Measurements from ENCODE around the gene POLR1A.

Gene POLR1A

DNA sequence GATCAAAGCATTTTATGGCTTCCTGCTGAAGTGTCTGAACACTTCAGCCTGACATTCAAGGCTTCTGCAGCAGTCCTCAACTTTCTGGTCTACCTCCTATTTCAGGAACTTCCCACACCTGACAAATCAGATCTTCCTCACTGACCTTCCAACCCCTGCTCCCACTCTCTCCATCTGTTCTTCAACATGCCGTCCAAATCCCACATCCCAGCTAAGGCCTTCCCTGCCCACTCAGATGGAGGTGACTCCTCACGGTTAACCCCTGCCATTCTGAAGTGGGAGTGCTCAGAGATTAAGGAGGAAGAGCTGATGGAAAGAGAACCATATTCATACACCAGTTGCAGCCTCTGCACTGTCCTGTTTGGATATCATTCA is 104.8 kb downstream of the POLR1A start:
- TF ChIP-seq MYC (IDR thresholded peaks at IDR 0.05; ENCODE audit: low read depth, low read length) (no peak), POLR2A (IDR thresholded peaks at IDR 0.05; ENCODE audit: extremely low read depth, insufficient read length) (no peak)
- TF ChIP-seq, protein P1, sequence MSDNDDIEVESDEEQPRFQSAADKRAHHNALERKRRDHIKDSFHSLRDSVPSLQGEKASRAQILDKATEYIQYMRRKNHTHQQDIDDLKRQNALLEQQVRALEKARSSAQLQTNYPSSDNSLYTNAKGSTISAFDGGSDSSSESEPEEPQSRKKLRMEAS (IDR thresholded peaks at IDR 0.05; ENCODE audit: low read depth, low read length): no peak
- TF ChIP-seq, protein P2, sequence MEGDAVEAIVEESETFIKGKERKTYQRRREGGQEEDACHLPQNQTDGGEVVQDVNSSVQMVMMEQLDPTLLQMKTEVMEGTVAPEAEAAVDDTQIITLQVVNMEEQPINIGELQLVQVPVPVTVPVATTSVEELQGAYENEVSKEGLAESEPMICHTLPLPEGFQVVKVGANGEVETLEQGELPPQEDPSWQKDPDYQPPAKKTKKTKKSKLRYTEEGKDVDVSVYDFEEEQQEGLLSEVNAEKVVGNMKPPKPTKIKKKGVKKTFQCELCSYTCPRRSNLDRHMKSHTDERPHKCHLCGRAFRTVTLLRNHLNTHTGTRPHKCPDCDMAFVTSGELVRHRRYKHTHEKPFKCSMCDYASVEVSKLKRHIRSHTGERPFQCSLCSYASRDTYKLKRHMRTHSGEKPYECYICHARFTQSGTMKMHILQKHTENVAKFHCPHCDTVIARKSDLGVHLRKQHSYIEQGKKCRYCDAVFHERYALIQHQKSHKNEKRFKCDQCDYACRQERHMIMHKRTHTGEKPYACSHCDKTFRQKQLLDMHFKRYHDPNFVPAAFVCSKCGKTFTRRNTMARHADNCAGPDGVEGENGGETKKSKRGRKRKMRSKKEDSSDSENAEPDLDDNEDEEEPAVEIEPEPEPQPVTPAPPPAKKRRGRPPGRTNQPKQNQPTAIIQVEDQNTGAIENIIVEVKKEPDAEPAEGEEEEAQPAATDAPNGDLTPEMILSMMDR (IDR thresholded peaks at IDR 0.05; ENCODE audit: low read depth, low read length): no peak
- DNase-seq (ENCODE audit: low read depth): no peak
- H3K4me3 ChIP-seq (ENCODE audit: low read depth, low read length): no peak overlapping the region

DNA sequence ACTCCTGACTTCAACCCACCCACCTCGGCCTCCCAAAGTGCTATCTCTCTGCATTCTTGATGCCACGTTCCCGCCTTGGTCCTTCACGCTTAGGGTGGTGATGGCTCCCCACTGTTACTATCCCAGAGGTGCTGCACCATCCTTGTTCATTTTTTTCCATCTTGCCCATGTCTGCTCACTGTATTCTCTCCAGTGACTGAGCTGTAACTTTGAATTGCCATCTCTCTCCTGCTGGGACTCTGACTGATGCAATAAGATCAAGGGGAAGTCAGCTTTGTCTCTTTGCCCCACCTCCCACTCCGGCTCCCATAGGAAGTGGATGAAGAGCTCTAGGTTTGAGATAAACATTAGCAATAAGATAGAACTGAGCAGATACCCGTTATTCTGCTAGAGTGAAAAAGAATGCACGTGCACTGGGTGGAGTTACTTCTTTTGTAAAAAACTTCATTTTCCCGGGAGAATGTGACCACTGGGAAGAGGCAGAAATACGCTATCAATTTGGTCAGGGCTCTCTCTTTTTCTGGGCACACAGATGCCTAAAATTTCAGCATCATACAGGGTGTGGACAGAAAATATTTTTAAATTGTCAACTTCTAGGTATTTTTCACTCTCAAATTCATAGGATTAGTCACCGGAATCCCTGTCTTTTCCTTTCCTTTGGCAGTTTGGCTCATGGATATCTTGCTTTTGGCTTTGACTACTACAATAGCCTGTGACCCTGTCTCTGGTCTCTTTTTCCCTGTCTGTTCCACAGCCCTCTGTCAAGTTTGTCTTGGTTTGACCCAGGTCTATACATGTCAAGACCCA is 105.4 kb downstream of the POLR1A start:
- DNase-seq (ENCODE audit: low read depth): peak; percentile 82

DNA sequence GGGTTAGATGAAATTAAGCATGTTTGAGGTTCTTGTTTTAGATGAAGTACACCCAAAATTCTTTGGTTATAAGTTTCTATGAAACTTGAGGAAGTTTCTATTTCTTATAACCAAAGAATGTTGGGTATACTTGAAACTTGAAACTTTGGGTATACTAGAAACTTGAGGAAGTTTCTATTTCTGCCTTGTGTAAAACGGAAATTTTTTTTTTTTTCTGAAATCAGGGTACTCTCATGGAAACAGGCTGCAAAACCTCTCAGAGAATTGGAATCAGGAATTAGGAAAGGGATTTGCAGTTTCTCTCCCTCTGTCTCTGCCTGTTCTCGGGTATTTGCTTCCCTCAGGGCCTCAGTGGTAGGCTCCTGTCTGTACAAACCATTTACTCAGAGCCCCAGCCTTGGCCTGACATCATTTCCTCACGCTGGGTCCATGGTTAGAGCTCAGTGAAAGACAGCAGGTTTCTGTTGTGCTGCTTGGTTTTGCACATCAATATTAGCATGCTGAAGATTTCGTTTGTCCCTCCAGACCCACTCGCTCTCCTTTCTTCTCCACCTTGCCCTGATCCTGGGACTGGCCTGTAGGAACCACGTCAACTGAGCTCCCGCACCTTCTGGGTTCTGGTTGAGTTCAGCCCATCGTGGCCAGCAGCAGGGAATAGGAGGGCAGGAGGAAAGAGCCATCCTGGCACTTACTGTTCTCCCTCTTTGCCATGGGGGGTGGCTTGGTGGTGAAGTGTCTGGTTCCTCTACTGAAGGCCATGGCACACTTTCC is 106.4 kb downstream of the POLR1A start:
- DNase-seq (ENCODE audit: low read depth): peak; percentile 74
- 0 out of 2 replicates have a peak, but pooled peaks have one; percentile 31 for TF ChIP-seq MYC (IDR thresholded peaks at IDR 0.05; ENCODE audit: low read depth, low read length)
- TF ChIP-seq, protein P1 (IDR thresholded peaks at IDR 0.05; ENCODE audit: low read depth, low read length): no peak
- no peak overlapping the region for H3K4me3 ChIP-seq (ENCODE audit: low read depth, low read length)

More for the DNA sequence above, 105.4 kb downstream of the POLR1A start:
- TF ChIP-seq, protein P2 (IDR thresholded peaks at IDR 0.05; ENCODE audit: low read depth, low read length): no peak
- TF ChIP-seq, protein P1 (IDR thresholded peaks at IDR 0.05; ENCODE audit: low read depth, low read length): no peak
- TF ChIP-seq MYC (IDR thresholded peaks at IDR 0.05; ENCODE audit: low read depth, low read length): no peak
- TF ChIP-seq POLR2A (IDR thresholded peaks at IDR 0.05; ENCODE audit: extremely low read depth, insufficient read length): no peak
- no peak overlapping the region for H3K4me3 ChIP-seq (ENCODE audit: low read depth, low read length)

DNA sequence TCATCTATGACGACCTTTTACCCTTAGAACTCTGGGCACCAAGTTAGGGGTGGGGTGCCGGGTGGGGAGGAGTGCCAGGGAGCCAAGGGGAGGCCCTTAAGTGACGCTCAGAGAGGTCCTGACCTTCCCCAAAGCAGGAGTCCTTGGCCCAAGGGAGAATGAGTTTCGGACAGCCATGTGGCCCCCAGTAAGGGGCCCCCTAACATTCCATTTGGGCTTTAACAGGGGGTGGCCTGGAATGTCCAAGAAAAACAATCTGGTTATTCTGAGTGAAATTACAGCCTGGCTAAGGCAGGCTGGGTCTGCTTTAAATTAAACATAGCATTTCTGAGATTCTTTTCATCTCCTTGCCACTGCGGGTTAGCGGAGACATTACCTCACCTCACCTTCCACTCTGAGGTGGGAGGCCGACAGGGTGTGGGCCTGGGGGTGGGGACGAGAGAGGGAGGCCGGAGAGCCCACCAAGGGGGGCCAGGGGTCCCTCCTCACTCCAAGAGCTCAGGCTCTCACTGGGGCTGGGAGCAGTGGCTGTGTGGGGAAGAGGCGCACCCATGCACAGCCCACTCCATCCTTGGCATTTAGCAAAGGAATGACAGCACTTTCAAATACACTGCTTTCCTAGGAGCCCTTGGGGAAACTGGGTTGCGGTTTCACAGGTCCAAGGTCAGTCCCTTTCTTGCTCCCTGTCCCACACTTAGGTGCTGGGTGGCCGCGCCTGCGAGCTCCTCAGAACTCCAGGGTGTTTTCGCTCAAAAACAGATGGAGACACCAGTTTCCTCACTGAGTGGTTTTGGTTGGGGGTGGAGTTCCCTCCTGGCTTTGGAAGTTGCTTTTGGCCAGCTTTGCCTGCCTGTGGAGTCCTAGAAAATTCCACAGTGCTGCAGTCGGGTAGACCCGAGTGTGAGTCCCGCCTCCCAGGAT is 107.4 kb downstream of the POLR1A start:
- DNase-seq (ENCODE audit: low read depth): no peak
- H3K4me3 ChIP-seq (ENCODE audit: low read depth, low read length): no peak overlapping the region
- TF ChIP-seq, protein P1 (IDR thresholded peaks at IDR 0.05; ENCODE audit: low read depth, low read length): no peak
- TF ChIP-seq POLR2A (IDR thresholded peaks at IDR 0.05; ENCODE audit: extremely low read depth, insufficient read length) (no peak), MYC (IDR thresholded peaks at IDR 0.05; ENCODE audit: low read depth, low read length) (no peak)
- TF ChIP-seq, protein P2 (IDR thresholded peaks at IDR 0.05; ENCODE audit: low read depth, low read length): no peak

DNA sequence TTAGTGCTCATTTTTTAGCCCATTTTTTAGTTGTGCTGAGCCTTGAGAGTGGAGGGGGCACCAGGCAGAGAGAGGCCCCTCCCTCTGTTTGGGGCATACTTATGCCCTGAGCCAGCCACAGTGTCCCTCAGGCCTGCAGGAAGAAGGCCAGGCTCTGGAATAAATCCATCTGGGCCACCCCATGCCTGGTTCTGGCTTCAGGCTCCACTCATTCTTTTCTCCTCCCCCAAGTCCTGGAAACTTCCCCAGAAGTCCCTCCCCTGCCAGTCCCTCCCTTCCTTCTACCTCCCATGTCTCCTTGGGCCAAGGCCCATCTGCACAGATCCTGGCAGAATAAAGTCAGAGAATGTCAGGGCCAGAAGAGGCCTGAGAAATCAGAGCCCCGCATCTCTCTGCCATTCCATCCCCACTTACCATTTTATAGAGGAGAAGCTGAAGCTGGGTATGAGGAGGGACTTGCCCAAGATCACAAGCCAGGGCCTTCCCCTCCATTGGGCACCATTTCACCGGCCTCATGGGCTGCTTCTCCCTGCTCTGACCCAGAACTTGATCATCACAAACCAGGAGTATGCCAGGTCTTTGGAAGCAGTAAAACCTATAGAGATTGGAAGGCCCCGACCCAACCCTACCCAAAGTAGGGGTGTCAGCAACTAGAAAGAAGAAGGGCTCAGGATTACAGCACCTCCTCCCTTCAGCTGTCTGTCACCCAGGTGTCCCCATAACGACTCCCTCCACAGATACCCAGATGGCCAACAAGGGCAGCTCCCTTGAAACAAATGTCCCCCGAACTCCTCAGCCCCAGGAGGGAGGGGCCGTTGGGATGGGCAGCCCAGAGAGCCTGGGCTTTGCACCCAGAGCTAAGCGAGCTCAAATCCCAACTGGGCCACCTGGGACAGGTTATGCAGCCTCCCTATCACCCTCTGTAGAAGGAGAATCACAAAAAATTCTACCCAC is 108.4 kb downstream of the POLR1A start:
- H3K4me3 ChIP-seq (ENCODE audit: low read depth, low read length): no peak overlapping the region
- TF ChIP-seq MYC (IDR thresholded peaks at IDR 0.05; ENCODE audit: low read depth, low read length) (no peak), POLR2A (IDR thresholded peaks at IDR 0.05; ENCODE audit: extremely low read depth, insufficient read length) (no peak)
- TF ChIP-seq, protein P2 (IDR thresholded peaks at IDR 0.05; ENCODE audit: low read depth, low read length): no peak
- TF ChIP-seq, protein P1 (IDR thresholded peaks at IDR 0.05; ENCODE audit: low read depth, low read length): no peak
- DNase-seq (ENCODE audit: low read depth): no peak

All from NB4 (cell line).